HL-60 (cell line): ENCODE results near the gene FTCD.

Source experiments
- CTCF ChIP-seq: IDR thresholded peaks from one replicate; pipeline ENCODE4 v1.5.1; 2011; ENCODE audit warnings: low read length, control low read depth, inconsistent platforms; ENCODE audit not compliant: insufficient read depth
- POLR2AphosphoS5 ChIP-seq: IDR thresholded peaks from 2 replicates; pipeline ENCODE4 v1.6.1; 2012; ENCODE audit warnings: low read depth
- SPI1 ChIP-seq: IDR thresholded peaks from 2 replicates; pipeline ENCODE4 v1.6.1; 2012; ENCODE audit warnings: low read depth, mild to moderate bottlenecking, borderline replicate concordance

- TF ChIP-seq CTCF (no peak), SPI1 (no peak), POLR2AphosphoS5 (no peak)
Observed at GRCh38 chr21:46178961-46179360, 23.6 kb upstream of the FTCD start.
